ENCODE data around the gene EXOC2. TPM values are rescaled to one million over a fixed set of nuclear protein-coding genes. Genes with fewer than 3 reads are reported as not detected.

Gene EXOC2
- total RNA-seq, 1 donor from 2014 or later = 11.4 TPM

DNA sequence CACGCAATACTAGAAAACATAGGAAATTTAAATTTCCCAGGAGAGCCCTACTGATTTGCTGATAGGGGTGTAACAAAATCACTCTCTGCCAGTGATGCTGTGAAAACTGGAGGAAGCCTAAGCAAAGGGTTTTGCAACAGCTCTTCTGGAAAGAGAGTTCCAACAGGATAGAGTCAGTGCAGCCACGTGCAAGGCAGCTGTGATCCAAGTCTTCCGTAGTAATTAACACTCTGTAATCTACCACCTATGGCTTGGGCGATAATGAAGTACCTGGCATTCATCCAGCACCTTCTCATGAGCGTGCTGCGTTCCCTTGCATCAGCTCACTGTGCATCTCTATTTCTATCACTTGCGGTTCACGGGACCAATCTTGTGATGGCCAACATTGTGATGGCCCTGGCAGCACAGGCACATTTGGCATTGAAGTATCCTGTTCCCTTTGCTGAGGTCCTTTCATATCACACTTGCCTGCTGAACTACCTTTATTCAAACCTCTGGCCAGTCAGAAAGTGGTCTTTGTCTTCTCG is 253.2 kb downstream of the EXOC2 start:
- H3K4me3 ChIP-seq = no peak overlapping the region
- no peaks in the 10 kb centered on the region for H3K9me3 ChIP-seq
- H3K36me3 ChIP-seq = no peaks in the 10 kb centered on the region
- TF ChIP-seq, protein P1, sequence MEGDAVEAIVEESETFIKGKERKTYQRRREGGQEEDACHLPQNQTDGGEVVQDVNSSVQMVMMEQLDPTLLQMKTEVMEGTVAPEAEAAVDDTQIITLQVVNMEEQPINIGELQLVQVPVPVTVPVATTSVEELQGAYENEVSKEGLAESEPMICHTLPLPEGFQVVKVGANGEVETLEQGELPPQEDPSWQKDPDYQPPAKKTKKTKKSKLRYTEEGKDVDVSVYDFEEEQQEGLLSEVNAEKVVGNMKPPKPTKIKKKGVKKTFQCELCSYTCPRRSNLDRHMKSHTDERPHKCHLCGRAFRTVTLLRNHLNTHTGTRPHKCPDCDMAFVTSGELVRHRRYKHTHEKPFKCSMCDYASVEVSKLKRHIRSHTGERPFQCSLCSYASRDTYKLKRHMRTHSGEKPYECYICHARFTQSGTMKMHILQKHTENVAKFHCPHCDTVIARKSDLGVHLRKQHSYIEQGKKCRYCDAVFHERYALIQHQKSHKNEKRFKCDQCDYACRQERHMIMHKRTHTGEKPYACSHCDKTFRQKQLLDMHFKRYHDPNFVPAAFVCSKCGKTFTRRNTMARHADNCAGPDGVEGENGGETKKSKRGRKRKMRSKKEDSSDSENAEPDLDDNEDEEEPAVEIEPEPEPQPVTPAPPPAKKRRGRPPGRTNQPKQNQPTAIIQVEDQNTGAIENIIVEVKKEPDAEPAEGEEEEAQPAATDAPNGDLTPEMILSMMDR (IDR thresholded peaks at IDR 0.05) = no peak
- no peaks in the 10 kb centered on the region for H3K27me3 ChIP-seq
- no peaks in the 10 kb centered on the region for H3K4me1 ChIP-seq
- no peak overlapping the region for H3K27ac ChIP-seq
- no peak for DNase-seq (ENCODE audit: low spot score in 2 of 2)
- intact Hi-C loops (cut with DNase I) = no loop called here

DNA sequence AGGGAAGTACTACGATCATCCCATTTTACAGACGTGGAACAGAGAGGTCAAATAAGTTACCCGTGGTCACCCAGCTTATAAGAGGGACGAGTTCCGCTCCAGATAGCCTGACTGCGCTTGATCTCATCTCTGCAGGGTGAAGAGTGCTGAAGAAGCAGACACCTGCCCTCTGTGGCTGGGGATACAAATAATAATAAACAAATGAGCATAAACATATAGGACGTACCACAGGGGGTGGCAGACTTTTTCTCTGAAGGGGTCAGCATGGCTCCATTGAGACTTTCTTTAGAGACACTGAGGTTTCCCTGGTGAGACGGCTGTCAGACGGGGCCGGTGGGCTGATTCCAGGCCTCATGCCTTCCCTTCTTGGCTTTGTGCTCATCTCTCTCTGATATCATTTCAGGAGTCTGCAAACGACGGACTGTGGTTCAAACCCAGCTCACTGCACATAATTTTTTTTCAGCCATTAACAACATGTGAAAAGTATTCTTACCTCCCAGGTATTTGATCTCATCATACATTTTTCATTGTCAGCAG is 254.2 kb downstream of the EXOC2 start:
- H3K27ac ChIP-seq = no peak overlapping the region
- no peak overlapping the region for H3K4me3 ChIP-seq
- H3K9me3 ChIP-seq = no peaks in the 10 kb centered on the region
- H3K36me3 ChIP-seq = no peaks in the 10 kb centered on the region
- DNase-seq (ENCODE audit: low spot score in 2 of 2) = no peak
- TF ChIP-seq, protein P1 (IDR thresholded peaks at IDR 0.05) = no peak
- no peaks in the 10 kb centered on the region for H3K4me1 ChIP-seq
- intact Hi-C loops (cut with DNase I) = no loop called here
- no peaks in the 10 kb centered on the region for H3K27me3 ChIP-seq

DNA sequence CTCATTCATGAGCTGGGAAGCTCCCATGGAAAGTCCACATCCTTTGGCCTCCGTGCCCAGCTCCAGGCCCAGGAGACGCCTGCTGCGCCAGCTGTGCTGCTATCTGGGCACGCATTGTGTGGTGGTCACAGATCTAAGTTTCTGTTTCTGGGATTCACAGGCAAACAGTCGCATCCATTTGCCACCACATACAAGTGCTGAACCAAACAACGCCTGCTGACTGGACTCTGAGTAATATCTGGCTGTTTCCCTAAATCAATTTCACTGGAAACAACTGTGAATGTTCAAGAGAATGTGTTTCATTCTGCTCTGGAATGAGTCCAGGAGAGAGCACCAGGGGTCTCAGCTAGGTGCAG is 255.9 kb downstream of the EXOC2 start:
- intact Hi-C loops (cut with DNase I) = no loop called here
- no peak overlapping the region for H3K27ac ChIP-seq
- H3K4me1 ChIP-seq = no peaks in the 10 kb centered on the region
- H3K4me3 ChIP-seq = no peak overlapping the region
- no peaks in the 10 kb centered on the region for H3K27me3 ChIP-seq
- no peaks in the 10 kb centered on the region for H3K36me3 ChIP-seq
- no peak for DNase-seq (ENCODE audit: low spot score in 2 of 2)
- no peaks in the 10 kb centered on the region for H3K9me3 ChIP-seq
- TF ChIP-seq, protein P1 (IDR thresholded peaks at IDR 0.05) = no peak

DNA sequence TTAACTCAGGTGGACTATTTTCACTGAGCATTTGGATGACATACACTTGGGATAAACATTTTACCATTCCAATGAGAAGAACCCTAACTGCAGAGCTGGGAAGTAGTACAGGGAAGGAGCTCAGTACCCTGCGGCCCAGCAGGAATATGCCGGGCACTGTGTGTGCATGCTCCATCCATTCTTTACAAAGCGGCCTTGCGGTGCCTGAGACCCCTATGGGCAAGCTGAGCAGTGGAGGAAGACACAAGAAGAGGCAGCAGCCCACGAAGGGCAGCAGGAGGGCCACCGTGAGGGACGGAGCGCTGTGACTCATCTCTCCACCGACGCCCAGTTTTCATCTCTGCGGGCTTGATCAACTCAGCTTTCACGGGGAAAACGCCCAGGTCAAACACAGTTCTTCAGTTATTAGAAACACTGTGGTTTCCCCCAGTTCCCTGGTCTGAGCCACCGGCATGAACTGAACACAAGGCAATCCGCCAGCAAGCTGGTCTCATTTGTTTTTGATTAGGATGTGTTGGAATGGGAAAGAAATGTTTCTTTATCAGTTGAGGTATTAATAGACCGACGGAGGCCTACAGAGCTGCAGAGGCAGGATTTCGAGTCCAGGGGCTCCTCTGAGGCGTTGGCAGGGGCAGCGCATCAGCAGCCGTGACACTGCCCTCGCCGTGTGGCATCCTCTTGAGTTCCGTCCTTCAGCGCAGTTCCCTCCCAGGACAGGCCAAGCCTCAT is 256.5 kb downstream of the EXOC2 start:
- TF ChIP-seq, protein P1 (IDR thresholded peaks at IDR 0.05) = no peak
- Histone ChIP-seq H3K27ac (no peak overlapping the region), H3K36me3 (no peaks in the 10 kb centered on the region), H3K9me3 (no peaks in the 10 kb centered on the region), H3K4me1 (no peaks in the 10 kb centered on the region), H3K27me3 (no peaks in the 10 kb centered on the region), H3K4me3 (no peak overlapping the region)
- no peak for DNase-seq (ENCODE audit: low spot score in 2 of 2)
- intact Hi-C loops (cut with DNase I) = no loop called here

DNA sequence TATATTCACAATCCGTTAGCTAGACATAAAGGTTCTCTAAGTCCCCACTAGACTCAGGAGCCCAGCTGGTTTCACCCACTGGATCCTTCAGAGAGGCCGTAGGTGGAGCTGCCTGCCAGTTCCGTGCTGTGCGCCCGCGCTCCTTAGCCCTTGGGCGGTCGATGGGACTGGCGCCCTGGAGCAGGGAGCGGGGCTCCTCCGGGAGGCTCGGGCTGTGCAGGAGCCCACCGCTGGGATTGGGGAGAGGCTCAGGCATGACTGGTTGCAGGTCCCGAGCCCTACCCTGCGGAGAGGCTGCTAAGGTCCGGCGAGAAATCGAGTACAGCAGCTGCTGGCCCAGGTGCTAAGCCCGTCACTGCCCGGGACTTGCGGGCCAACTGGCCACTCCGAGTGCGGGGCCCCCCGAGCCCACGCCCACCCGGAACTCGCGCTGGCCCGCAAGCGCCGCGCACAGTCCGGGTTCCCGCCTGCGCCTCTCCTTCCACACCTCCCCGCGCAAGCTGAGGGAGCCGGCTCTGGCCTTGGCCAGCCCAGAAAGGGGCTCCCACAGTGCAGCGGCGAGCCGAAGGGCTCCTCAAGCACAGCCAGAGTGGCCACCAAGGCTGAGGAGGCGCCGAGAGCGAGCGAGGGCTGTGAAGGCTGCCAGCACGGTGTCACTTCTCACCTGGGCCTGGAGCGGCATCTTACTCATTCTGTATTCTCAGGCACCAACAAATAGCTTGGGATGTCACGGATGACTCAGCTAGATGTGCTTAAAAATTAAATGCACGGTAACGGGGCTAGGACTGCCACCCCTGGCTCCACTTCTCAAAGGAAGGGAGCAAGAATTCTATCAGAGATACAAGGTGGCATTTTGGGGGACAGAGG is 257.3 kb downstream of the EXOC2 start:
- TF ChIP-seq, protein P1 (IDR thresholded peaks at IDR 0.05) = no peak
- intact Hi-C loops (cut with DNase I) = no loop called here
- H3K4me1 ChIP-seq = no peaks in the 10 kb centered on the region
- H3K27ac ChIP-seq = no peak overlapping the region
- H3K27me3 ChIP-seq = no peaks in the 10 kb centered on the region
- H3K9me3 ChIP-seq = no peaks in the 10 kb centered on the region
- no peak overlapping the region for H3K4me3 ChIP-seq
- no peaks in the 10 kb centered on the region for H3K36me3 ChIP-seq
- DNase-seq (ENCODE audit: low spot score in 2 of 2) = no peak

Other genes with a start within 250 kb of the EXOC2 start
- gene HUS1B, start 36.0 kb downstream of the EXOC2 start, total RNA-seq = not detected